HEK293 (cell line): ENCODE results near the gene CD84.

Experiments
- CTCF ChIA-PET: fragments of 350-600 bp; formaldehyde crosslinking; extraction: SDS; loops from one replicate; lab custom pipeline; 2021; ENCODE audit warnings: antibody characterized with exemption; lab: Yijun Ruan, JAX
- POLR2A ChIA-PET: fragments of 300-600 bp; formaldehyde crosslinking; extraction: SDS; loops from one replicate; lab custom pipeline; 2020; ENCODE audit warnings: antibody characterized with exemption, inconsistent platforms; lab: Yijun Ruan, JAX
- H3K27ac ChIP-seq: fragments of 200-500 bp; sonication (Bioruptor generic); 2 replicates; pipeline ENCODE4 v1.5.1; 2014; ENCODE audit warnings: low read depth, low read length, control low read depth, inconsistent platforms; ENCODE audit errors: extremely low read depth
- H3K36me3 ChIP-seq, 2 experiments: fragments of 200-500 bp in 1 of 2; sonication (Bioruptor generic) in 1 of 2; 1 replicate in 1 of 2; 2 replicates in 1 of 2; pipeline ENCODE4 v1.5.1; 2014 to 2017; ENCODE audit warnings: inconsistent platforms in 2 of 2, low read length in 2 of 2; ENCODE audit not compliant: control insufficient read depth in 2 of 2, insufficient read depth in 1 of 2
- H3K4me1 ChIP-seq: fragments of 200-500 bp; sonication (Bioruptor generic); 2 replicates; pipeline ENCODE4 v1.5.1; 2014; ENCODE audit warnings: mild to moderate bottlenecking, low read length, inconsistent platforms; ENCODE audit not compliant: control insufficient read depth, insufficient read depth
- H3K4me3 ChIP-seq: 2 replicates; pipeline ENCODE4 v1.5.1; 2011; ENCODE audit warnings: low read depth, mild to moderate bottlenecking, control low read depth, low read length, moderate library complexity
- H3K9me3 ChIP-seq: fragments of 200-500 bp; sonication (Bioruptor generic); 2 replicates; pipeline ENCODE4 v1.5.1; 2014; ENCODE audit warnings: low read depth, low read length, inconsistent platforms; ENCODE audit not compliant: control insufficient read depth, insufficient read depth
- FEZF1 ChIP-seq: fragments of 450-650 bp; formaldehyde crosslinking; IDR thresholded peaks from 2 replicates; pipeline ENCODE4 v1.5.1; 2016; ENCODE audit warnings: missing biosample characterization, missing genetic modification characterization
- GLI2 ChIP-seq: fragments of 450-650 bp; formaldehyde crosslinking; IDR thresholded peaks from 2 replicates; pipeline ENCODE4; 2017; ENCODE audit warnings: missing biosample characterization, missing genetic modification characterization, low read depth, borderline replicate concordance
- KLF16 ChIP-seq: fragments of 450-650 bp; formaldehyde crosslinking; IDR thresholded peaks from 2 replicates; pipeline ENCODE4 v1.5.1; 2017; ENCODE audit warnings: missing biosample characterization, missing genetic modification characterization
- MZF1 ChIP-seq: fragments of 450-650 bp; formaldehyde crosslinking; IDR thresholded peaks from 2 replicates; pipeline ENCODE4 v1.5.1; 2017; ENCODE audit warnings: missing biosample characterization, missing genetic modification characterization, borderline replicate concordance
- RBAK ChIP-seq: fragments of 450-650 bp; formaldehyde crosslinking; IDR thresholded peaks from 2 replicates; pipeline ENCODE4 v1.5.1; 2016; ENCODE audit warnings: missing biosample characterization, missing genetic modification characterization
- REPIN1 ChIP-seq: fragments of 450-650 bp; formaldehyde crosslinking; IDR thresholded peaks from 2 replicates; pipeline ENCODE4 v1.5.1; 2017; ENCODE audit warnings: missing biosample characterization, missing genetic modification characterization, low read depth
- YY2 ChIP-seq: fragments of 450-650 bp; formaldehyde crosslinking; IDR thresholded peaks from 2 replicates; pipeline ENCODE4 v1.5.1; 2016; ENCODE audit warnings: missing biosample characterization, missing genetic modification characterization
- ZBTB17 ChIP-seq: fragments of 450-650 bp; formaldehyde crosslinking; IDR thresholded peaks from 2 replicates; pipeline ENCODE4 v1.5.1; 2016; ENCODE audit warnings: missing biosample characterization, missing genetic modification characterization
- ZEB2 ChIP-seq: fragments of 450-650 bp; formaldehyde crosslinking; IDR thresholded peaks from 2 replicates; pipeline ENCODE4 v1.5.1; 2016; ENCODE audit warnings: missing biosample characterization, missing genetic modification characterization
- ZFP37 ChIP-seq: fragments of 450-650 bp; formaldehyde crosslinking; IDR thresholded peaks from 2 replicates; pipeline ENCODE4 v1.5.1; 2016; ENCODE audit warnings: missing biosample characterization, missing genetic modification characterization
- ZIC2 ChIP-seq: fragments of 450-650 bp; formaldehyde crosslinking; IDR thresholded peaks from 2 replicates; pipeline ENCODE4 v1.5.1; 2016; ENCODE audit warnings: missing biosample characterization, missing genetic modification characterization
- ZNF184 ChIP-seq: fragments of 450-650 bp; IDR thresholded peaks from 2 replicates; pipeline ENCODE4 v1.5.1; 2018; ENCODE audit warnings: missing biosample characterization, mild to moderate bottlenecking, missing genetic modification characterization
- ZNF202 ChIP-seq: fragments of 450-650 bp; formaldehyde crosslinking; IDR thresholded peaks from 2 replicates; pipeline ENCODE4 v1.5.1; 2016; ENCODE audit warnings: missing biosample characterization, missing genetic modification characterization, borderline replicate concordance
- ZNF211 ChIP-seq: fragments of 450-650 bp; formaldehyde crosslinking; IDR thresholded peaks from 2 replicates; pipeline ENCODE4 v1.5.1; 2016; ENCODE audit warnings: low read depth, missing biosample characterization, missing genetic modification characterization
- ZNF221 ChIP-seq: fragments of 450-650 bp; formaldehyde crosslinking; IDR thresholded peaks from 2 replicates; pipeline ENCODE4 v1.5.1; 2017; ENCODE audit warnings: missing biosample characterization, missing genetic modification characterization, borderline replicate concordance
- ZNF324 ChIP-seq: fragments of 450-650 bp; formaldehyde crosslinking; IDR thresholded peaks from 2 replicates; pipeline ENCODE4 v1.5.1; 2016; ENCODE audit warnings: missing biosample characterization, missing genetic modification characterization
- ZNF335 ChIP-seq: fragments of 450-650 bp; formaldehyde crosslinking; conservative IDR thresholded peaks from 2 replicates; pipeline ENCODE4 v1.5.1; 2016; ENCODE audit warnings: missing biosample characterization, missing genetic modification characterization
- ZNF48 ChIP-seq: fragments of 450-650 bp; formaldehyde crosslinking; IDR thresholded peaks from 2 replicates; pipeline ENCODE4 v1.5.1; 2016; ENCODE audit warnings: missing biosample characterization, missing genetic modification characterization
- ZNF501 ChIP-seq: fragments of 450-650 bp; formaldehyde crosslinking; IDR thresholded peaks from 2 replicates; pipeline ENCODE4 v1.5.1; 2016; ENCODE audit warnings: missing biosample characterization, missing genetic modification characterization
- ZNF558 ChIP-seq: fragments of 450-650 bp; formaldehyde crosslinking; IDR thresholded peaks from 2 replicates; pipeline ENCODE4 v1.5.1; 2016; ENCODE audit warnings: missing biosample characterization, missing genetic modification characterization
- ZNF677 ChIP-seq: fragments of 450-650 bp; IDR thresholded peaks from 2 replicates; pipeline ENCODE4 v1.5.0; 2018; ENCODE audit warnings: missing biosample characterization, mild to moderate bottlenecking, missing genetic modification characterization, moderate library complexity
- ZNF791 ChIP-seq: fragments of 450-650 bp; formaldehyde crosslinking; IDR thresholded peaks from 2 replicates; pipeline ENCODE4 v1.5.1; 2016; ENCODE audit warnings: missing biosample characterization, missing genetic modification characterization
- TF ChIP-seq, protein P1 (sequence below): fragments of 450-650 bp; formaldehyde crosslinking; IDR thresholded peaks from 2 replicates; pipeline ENCODE4 v1.5.1; 2016; ENCODE audit warnings: missing biosample characterization, missing genetic modification characterization
- TF ChIP-seq, protein P2 (sequence below): fragments of 450-650 bp; formaldehyde crosslinking; IDR thresholded peaks from 2 replicates; pipeline ENCODE4 v1.5.1; 2016; ENCODE audit warnings: missing biosample characterization, missing genetic modification characterization

The CD84 gene

DNA sequence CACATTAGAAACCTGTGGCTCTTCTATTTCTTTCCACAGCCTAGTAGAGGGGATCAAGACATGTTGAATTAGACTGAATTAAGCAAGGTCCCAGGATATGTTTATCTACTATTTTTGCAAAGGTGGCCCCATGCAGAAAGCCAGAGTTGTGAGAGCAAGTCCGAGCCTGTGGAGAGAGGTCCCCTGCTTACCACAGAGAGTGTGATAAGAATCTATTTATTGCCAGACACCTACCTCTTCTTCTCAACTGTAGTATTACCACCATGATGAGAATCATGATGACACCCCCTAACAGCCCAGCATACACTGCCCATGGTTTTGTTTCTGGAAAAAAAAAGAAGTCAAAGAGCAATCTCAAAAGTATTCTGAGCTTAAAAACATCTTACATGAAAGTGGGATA, 44.6 kb upstream of the CD84 start:
- Histone ChIP-seq H3K36me3 (no peaks in the 10 kb centered on the region), H3K9me3 (no peaks in the 10 kb centered on the region), H3K27ac (no peak overlapping the region)
- POLR2A ChIA-PET: no interaction called here
- TF ChIP-seq ZEB2 (tag by site-specific recombination) (no peak), REPIN1 (tag by site-specific recombination) (no peak), ZNF324 (no peak), ZBTB17 (tag by site-specific recombination) (no peak), ZIC2 (tag by site-specific recombination) (no peak), ZNF791 (tag by site-specific recombination) (no peak), FEZF1 (tag by site-specific recombination) (no peak), ZNF48 (no peak), YY2 (tag by site-specific recombination) (no peak), ZNF558 (tag by site-specific recombination) (no peak), ZNF501 (tag by site-specific recombination) (no peak), MZF1 (tag by site-specific recombination) (no peak), GLI2 (tag by site-specific recombination) (no peak), ZNF211 (tag by site-specific recombination) (no peak), ZNF184 (no peak), ZNF221 (tag by site-specific recombination) (no peak), ZFP37 (tag by site-specific recombination) (no peak)
- TF ChIP-seq, all 188 proteins: peak for 0
- CTCF ChIA-PET: no interaction called here
- Histone ChIP-seq H3K4me3 (no peak overlapping the region), H3K4me1 (no peaks in the 10 kb centered on the region)

DNA sequence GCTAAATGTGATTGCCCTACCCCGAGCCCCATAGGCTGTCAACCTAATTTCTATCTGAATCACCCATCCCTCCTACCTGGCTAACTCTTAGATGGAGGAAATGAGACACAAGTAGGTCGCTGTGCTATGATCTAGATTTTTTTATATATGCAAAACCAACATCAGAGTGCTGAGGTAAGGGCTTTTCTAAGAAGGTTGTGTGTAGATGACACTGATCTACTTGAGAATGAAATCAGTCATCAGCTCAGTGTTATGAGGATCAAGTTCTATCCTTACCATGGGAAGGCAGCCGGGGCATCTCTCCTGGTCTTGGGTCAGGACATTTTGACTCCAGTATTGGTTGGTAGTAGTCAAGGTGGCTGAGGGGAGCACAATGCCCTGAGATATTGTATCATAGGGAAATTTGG, 43.9 kb upstream of the CD84 start:
- CTCF ChIA-PET: no interaction called here
- no peak overlapping the region for H3K4me3 ChIP-seq
- H3K27ac ChIP-seq: no peak overlapping the region
- POLR2A ChIA-PET: no interaction called here
- TF ChIP-seq ZNF677 (tag by site-specific recombination) (no peak), RBAK (tag by site-specific recombination) (no peak), ZNF335 (tag by site-specific recombination) (no peak), ZIC2 (tag by site-specific recombination) (no peak), ZNF202 (tag by site-specific recombination) (no peak), GLI2 (tag by site-specific recombination) (no peak), ZEB2 (tag by site-specific recombination) (no peak), KLF16 (no peak)
- TF ChIP-seq, protein P1, sequence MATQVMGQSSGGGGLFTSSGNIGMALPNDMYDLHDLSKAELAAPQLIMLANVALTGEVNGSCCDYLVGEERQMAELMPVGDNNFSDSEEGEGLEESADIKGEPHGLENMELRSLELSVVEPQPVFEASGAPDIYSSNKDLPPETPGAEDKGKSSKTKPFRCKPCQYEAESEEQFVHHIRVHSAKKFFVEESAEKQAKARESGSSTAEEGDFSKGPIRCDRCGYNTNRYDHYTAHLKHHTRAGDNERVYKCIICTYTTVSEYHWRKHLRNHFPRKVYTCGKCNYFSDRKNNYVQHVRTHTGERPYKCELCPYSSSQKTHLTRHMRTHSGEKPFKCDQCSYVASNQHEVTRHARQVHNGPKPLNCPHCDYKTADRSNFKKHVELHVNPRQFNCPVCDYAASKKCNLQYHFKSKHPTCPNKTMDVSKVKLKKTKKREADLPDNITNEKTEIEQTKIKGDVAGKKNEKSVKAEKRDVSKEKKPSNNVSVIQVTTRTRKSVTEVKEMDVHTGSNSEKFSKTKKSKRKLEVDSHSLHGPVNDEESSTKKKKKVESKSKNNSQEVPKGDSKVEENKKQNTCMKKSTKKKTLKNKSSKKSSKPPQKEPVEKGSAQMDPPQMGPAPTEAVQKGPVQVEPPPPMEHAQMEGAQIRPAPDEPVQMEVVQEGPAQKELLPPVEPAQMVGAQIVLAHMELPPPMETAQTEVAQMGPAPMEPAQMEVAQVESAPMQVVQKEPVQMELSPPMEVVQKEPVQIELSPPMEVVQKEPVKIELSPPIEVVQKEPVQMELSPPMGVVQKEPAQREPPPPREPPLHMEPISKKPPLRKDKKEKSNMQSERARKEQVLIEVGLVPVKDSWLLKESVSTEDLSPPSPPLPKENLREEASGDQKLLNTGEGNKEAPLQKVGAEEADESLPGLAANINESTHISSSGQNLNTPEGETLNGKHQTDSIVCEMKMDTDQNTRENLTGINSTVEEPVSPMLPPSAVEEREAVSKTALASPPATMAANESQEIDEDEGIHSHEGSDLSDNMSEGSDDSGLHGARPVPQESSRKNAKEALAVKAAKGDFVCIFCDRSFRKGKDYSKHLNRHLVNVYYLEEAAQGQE: no peak
- TF ChIP-seq, protein P2, sequence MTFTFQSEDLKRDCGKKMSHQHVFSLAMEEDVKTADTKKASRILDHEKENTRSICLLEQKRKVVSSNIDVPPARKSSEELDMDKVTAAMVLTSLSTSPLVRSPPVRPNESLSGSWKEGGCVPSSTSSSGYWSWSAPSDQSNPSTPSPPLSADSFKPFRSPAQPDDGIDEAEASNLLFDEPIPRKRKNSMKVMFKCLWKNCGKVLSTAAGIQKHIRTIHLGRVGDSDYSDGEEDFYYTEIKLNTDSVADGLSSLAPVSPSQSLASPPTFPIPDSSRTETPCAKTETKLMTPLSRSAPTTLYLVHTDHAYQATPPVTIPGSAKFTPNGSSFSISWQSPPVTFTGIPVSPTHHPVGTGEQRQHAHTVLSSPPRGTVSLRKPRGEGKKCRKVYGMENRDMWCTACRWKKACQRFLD (tag by site-specific recombination): no peak
- TF ChIP-seq, all 188 proteins: peak for 0
- no peaks in the 10 kb centered on the region for H3K4me1 ChIP-seq
- no peaks in the 10 kb centered on the region for H3K9me3 ChIP-seq
- H3K36me3 ChIP-seq: no peaks in the 10 kb centered on the region
